Endothelial cell of umbilical vein (primary cell): ENCODE data around the gene MEI4.

Experiments
- CTCF ChIP-seq, 2 donors: IDR thresholded peaks; 1 replicate in 1 of 2; 2 replicates in 1 of 2; pipeline ENCODE4 v1.5.1; 2011; ENCODE audit warnings: low read length in 2 of 2, mild to moderate bottlenecking in 2 of 2, moderate library complexity in 2 of 2, control low read depth in 1 of 2, inconsistent platforms in 1 of 2, low read depth in 1 of 2; ENCODE audit not compliant: insufficient read depth in 1 of 2; ENCODE audit errors: extremely low read depth in 1 of 2
- EZH2 ChIP-seq: IDR thresholded peaks from 2 replicates; pipeline ENCODE4 v1.6.1; 2012; ENCODE audit warnings: borderline replicate concordance, low read depth, mild to moderate bottlenecking, moderate library complexity, low read length, inconsistent platforms; ENCODE audit not compliant: severe bottlenecking
- FOS ChIP-seq: IDR thresholded peaks from 2 replicates; pipeline ENCODE4 v1.6.1; 2011; ENCODE audit warnings: mild to moderate bottlenecking, low read length, moderate library complexity, borderline replicate concordance; ENCODE audit not compliant: insufficient read depth
- GATA2 ChIP-seq: IDR thresholded peaks from 2 replicates; pipeline ENCODE4 v1.7.0; 2011; ENCODE audit warnings: low read depth, mild to moderate bottlenecking, moderate library complexity, mixed read lengths, low read length; ENCODE audit not compliant: insufficient read length, insufficient read depth
- JUN ChIP-seq: IDR thresholded peaks from 2 replicates; pipeline ENCODE4 v1.6.1; 2011; ENCODE audit warnings: borderline replicate concordance, low read depth; ENCODE audit not compliant: insufficient read length, insufficient read depth
- MAX ChIP-seq: IDR thresholded peaks from 2 replicates; pipeline ENCODE4 v1.6.1; 2011; ENCODE audit not compliant: insufficient read depth, insufficient read length
- MYC ChIP-seq: IDR thresholded peaks from one replicate; pipeline ENCODE4 v1.6.1; 2011; ENCODE audit warnings: mild to moderate bottlenecking, low read depth, low read length
- POLR2A ChIP-seq: IDR thresholded peaks from 2 replicates; pipeline ENCODE4 v1.6.1; 2012; ENCODE audit warnings: low read depth, mild to moderate bottlenecking, control low read depth, low read length
- POLR2AphosphoS5 ChIP-seq: IDR thresholded peaks from 2 replicates; pipeline ENCODE4 v1.6.1; 2012; ENCODE audit warnings: low read depth, mild to moderate bottlenecking, control low read depth, low read length, moderate library complexity; ENCODE audit not compliant: insufficient read depth

GRCh38 chr6:77825204-77825603 is 172.4 kb downstream of the MEI4 start:
- TF ChIP-seq CTCF (IDR thresholded peaks at IDR 0.05; ENCODE audit: extremely low read depth in 1 of 2, insufficient read depth in 1 of 2, low read depth in 1 of 2, low read length in 2 of 2) (no peak), POLR2A (no peak), EZH2 (no peak), MYC (no peak), MAX (no peak), POLR2AphosphoS5 (no peak), GATA2 (no peak), JUN (no peak), FOS (no peak)
